Inflammatory macrophage (primary cell): ENCODE measurements around the gene MAST2.
A peak's percentile ranks its signal among the peaks of the same experiment; 100 is the strongest.
"Not testable (repeated sequence)": the region's sequence is repeated elsewhere in the genome, so short reads cannot be mapped to it uniquely, and the experiment has no call there.

Experiments
- DNase-seq, 2 donors: peaks; one replicate each; pipeline ENCODE4 v3.0.0-alpha.2; 2020 to 2022

The MAST2 gene

GRCh38 chr1:45945426-45945825 lies 142.0 kb downstream of the MAST2 start:
- no peak for DNase-seq

GRCh38 chr1:45949462-45949861 lies 146.1 kb downstream of the MAST2 start:
- not testable (repeated sequence) for DNase-seq

- DNase-seq, result no peak
Observed at GRCh38 chr1:45952072-45952471, 148.7 kb downstream of the MAST2 start.

- DNase-seq, result peak in 1 of 2 donors; percentile 12
Observed at GRCh38 chr1:45953934-45954847, 150.8 kb downstream of the MAST2 start.

GRCh38 chr1:45957684-45958083 lies 154.3 kb downstream of the MAST2 start:
- no peak for DNase-seq

- no peak for DNase-seq
Observed at GRCh38 chr1:45958317-45958716, 154.9 kb downstream of the MAST2 start.

GRCh38 chr1:45960930-45961715 lies 157.7 kb downstream of the MAST2 start:
- DNase-seq, result no peak

GRCh38 chr1:45961936-45962335 lies 158.5 kb downstream of the MAST2 start:
- not testable (repeated sequence) for DNase-seq

GRCh38 chr1:45968941-45969666 lies 165.7 kb downstream of the MAST2 start:
- no peak for DNase-seq

- DNase-seq, result no peak
Observed at GRCh38 chr1:45969866-45970265, 166.5 kb downstream of the MAST2 start.

GRCh38 chr1:45971335-45971734 lies 167.9 kb downstream of the MAST2 start:
- no peak for DNase-seq

- peak in 1 of 2 donors; percentile 55 for DNase-seq
Observed at GRCh38 chr1:45971922-45972531, 168.6 kb downstream of the MAST2 start.

- DNase-seq, result no peak
Observed at GRCh38 chr1:45972621-45973020, 169.2 kb downstream of the MAST2 start.

GRCh38 chr1:45973121-45973520 lies 169.7 kb downstream of the MAST2 start:
- no peak for DNase-seq

GRCh38 chr1:45974541-45975269 lies 171.3 kb downstream of the MAST2 start:
- DNase-seq, result no peak

- no peak for DNase-seq
Observed at GRCh38 chr1:45976623-45977022, 173.2 kb downstream of the MAST2 start.

- no peak for DNase-seq
Observed at GRCh38 chr1:45979074-45979777, 175.8 kb downstream of the MAST2 start.

GRCh38 chr1:45979778-45980176 lies 176.4 kb downstream of the MAST2 start:
- no peak for DNase-seq

- no peak for DNase-seq
Observed at GRCh38 chr1:45982359-45982758, 178.9 kb downstream of the MAST2 start.

GRCh38 chr1:45983967-45984366 lies 180.6 kb downstream of the MAST2 start:
- DNase-seq, result no peak

- DNase-seq, result no peak
Observed at GRCh38 chr1:45987204-45987603, 183.8 kb downstream of the MAST2 start.
